Fibroblast of upper back skin (primary cell): Measurements from ENCODE around the gene ID3.
"Not testable (repeated sequence)": the region's sequence is repeated elsewhere in the genome, so short reads cannot be mapped to it uniquely, and the experiment has no call there.

Experiments used
- DNase-seq: peaks from one replicate; pipeline ENCODE4 v3.0.0-alpha.2; 2013

Gene ID3

GRCh38 chr1:23588749-23589548 is 29.6 kb upstream of the ID3 start:
- no peak for DNase-seq

GRCh38 chr1:23585321-23586022 is 26.2 kb upstream of the ID3 start:
- peak; percentile 99 for DNase-seq

GRCh38 chr1:23583727-23584126 is 24.4 kb upstream of the ID3 start:
- DNase-seq = not testable (repeated sequence)

GRCh38 chr1:23582820-23583219 is 23.5 kb upstream of the ID3 start:
- DNase-seq = no peak

- DNase-seq = no peak
Observed at GRCh38 chr1:23581219-23581618, 21.9 kb upstream of the ID3 start.

GRCh38 chr1:23578997-23579363 is 19.7 kb upstream of the ID3 start:
- DNase-seq = no peak

- DNase-seq = no peak
Observed at GRCh38 chr1:23578311-23578996, 19.2 kb upstream of the ID3 start.

- DNase-seq = peak; percentile 90
Observed at GRCh38 chr1:23577056-23578004, 18.0 kb upstream of the ID3 start.

GRCh38 chr1:23576338-23577055 is 17.2 kb upstream of the ID3 start:
- DNase-seq = no peak

GRCh38 chr1:23575226-23575810 is 16.0 kb upstream of the ID3 start:
- no peak for DNase-seq

- no peak for DNase-seq
Observed at GRCh38 chr1:23574265-23574754, 15.0 kb upstream of the ID3 start.

- no peak for DNase-seq
Observed at GRCh38 chr1:23573574-23574182, 14.4 kb upstream of the ID3 start.

- no peak for DNase-seq
Observed at GRCh38 chr1:23571465-23571864, 12.2 kb upstream of the ID3 start.

- DNase-seq = no peak
Observed at GRCh38 chr1:23570001-23570691, 10.8 kb upstream of the ID3 start.

GRCh38 chr1:23568608-23569383 is 9.5 kb upstream of the ID3 start:
- DNase-seq = no peak

GRCh38 chr1:23567996-23568607 is 8.8 kb upstream of the ID3 start:
- DNase-seq = no peak

- no peak for DNase-seq
Observed at GRCh38 chr1:23567629-23567995, 8.3 kb upstream of the ID3 start.

GRCh38 chr1:23566304-23566703 is 7.0 kb upstream of the ID3 start:
- no peak for DNase-seq

- no peak for DNase-seq
Observed at GRCh38 chr1:23565776-23566175, 6.5 kb upstream of the ID3 start.
